ENCODE measurements around the gene RBMX.
"Not testable (repeated sequence)": the region's sequence is repeated elsewhere in the genome, so short reads cannot be mapped to it uniquely, and the experiment has no call there.

Gene RBMX

GRCh38 chrX:136878423-136878822 is 2.1 kb downstream of the RBMX start:
- FAIRE-seq (no peak), DNase-seq (ENCODE audit: insufficient read length, low spot score) (no peak)
- TF ChIP-seq TAF1 (IDR thresholded peaks at IDR 0.05; ENCODE audit: low read depth, low read length) (no peak), POLR2A (IDR thresholded peaks at IDR 0.05; ENCODE audit: low read depth, low read length) (no peak), POU2F2 (IDR thresholded peaks at IDR 0.05; ENCODE audit: low read depth, low read length) (no peak), POLR2AphosphoS5 (IDR thresholded peaks at IDR 0.05; ENCODE audit: low read depth, low read length) (no peak), PAX5 (IDR thresholded peaks at IDR 0.05; ENCODE audit: insufficient read depth, low read length, severe bottlenecking) (no peak), SPI1 (IDR thresholded peaks at IDR 0.05; ENCODE audit: low read depth, low read length) (no peak)

GRCh38 chrX:136874114-136874513 is 6.4 kb downstream of the RBMX start:
- not testable (repeated sequence) for DNase-seq (ENCODE audit: insufficient read length, low spot score); FAIRE-seq

GRCh38 chrX:136873210-136873609 is 7.3 kb downstream of the RBMX start:
- 0 out of 2 replicates have a peak, but pooled peaks have one; percentile 31 for TF ChIP-seq POLR2A (IDR thresholded peaks at IDR 0.05; ENCODE audit: low read depth, low read length)
- not testable (repeated sequence) for DNase-seq (ENCODE audit: insufficient read length, low spot score); FAIRE-seq

GRCh38 chrX:136872091-136872700 is 8.3 kb downstream of the RBMX start:
- TF ChIP-seq POLR2AphosphoS5 (IDR thresholded peaks at IDR 0.05; ENCODE audit: low read depth, low read length): no peak
- DNase-seq (ENCODE audit: insufficient read length, low spot score): no peak
- FAIRE-seq: no peak

GRCh38 chrX:136870064-136870463 is 10.5 kb downstream of the RBMX start:
- peak; percentile 57 for FAIRE-seq
- no peak for TF ChIP-seq POLR2A (IDR thresholded peaks at IDR 0.05; ENCODE audit: low read depth, low read length)
- TF ChIP-seq POU2F2 (IDR thresholded peaks at IDR 0.05; ENCODE audit: low read depth, low read length): no peak
- TF ChIP-seq PAX5 (IDR thresholded peaks at IDR 0.05; ENCODE audit: insufficient read depth, low read length, severe bottlenecking): no peak
- TF ChIP-seq SPI1 (IDR thresholded peaks at IDR 0.05; ENCODE audit: low read depth, low read length): no peak
- no peak for TF ChIP-seq TAF1 (IDR thresholded peaks at IDR 0.05; ENCODE audit: low read depth, low read length)
- no peak for TF ChIP-seq POLR2AphosphoS5 (IDR thresholded peaks at IDR 0.05; ENCODE audit: low read depth, low read length)
- no peak for DNase-seq (ENCODE audit: insufficient read length, low spot score)

- no peak for TF ChIP-seq SPI1 (IDR thresholded peaks at IDR 0.05; ENCODE audit: low read depth, low read length)
- peak; percentile 34; the same call in 1 of the 2 replicates for TF ChIP-seq POLR2A (IDR thresholded peaks at IDR 0.05; ENCODE audit: low read depth, low read length)
- no peak for TF ChIP-seq TAF1 (IDR thresholded peaks at IDR 0.05; ENCODE audit: low read depth, low read length)
- no peak for TF ChIP-seq PAX5 (IDR thresholded peaks at IDR 0.05; ENCODE audit: insufficient read depth, low read length, severe bottlenecking)
- no peak for TF ChIP-seq POU2F2 (IDR thresholded peaks at IDR 0.05; ENCODE audit: low read depth, low read length)
- TF ChIP-seq POLR2AphosphoS5 (IDR thresholded peaks at IDR 0.05; ENCODE audit: low read depth, low read length): peak; percentile 61; the same call in 1 of the 2 replicates
- FAIRE-seq: no peak
Observed at GRCh38 chrX:136868283-136869055, 12.1 kb downstream of the RBMX start.

GRCh38 chrX:136867518-136867917 is 13.0 kb downstream of the RBMX start:
- FAIRE-seq (peak; percentile 87), DNase-seq (ENCODE audit: insufficient read length, low spot score) (no peak)
- TF ChIP-seq POU2F2 (IDR thresholded peaks at IDR 0.05; ENCODE audit: low read depth, low read length): no peak

More at GRCh38 chrX:136868283-136869055, 12.1 kb downstream of the RBMX start:
- no peak for DNase-seq (ENCODE audit: insufficient read length, low spot score)

GRCh38 chrX:136867096-136867491 is 13.4 kb downstream of the RBMX start:
- FAIRE-seq (no peak), DNase-seq (ENCODE audit: insufficient read length, low spot score) (no peak)

GRCh38 chrX:136866337-136867095 is 14.0 kb downstream of the RBMX start:
- DNase-seq (ENCODE audit: insufficient read length, low spot score) (no peak), FAIRE-seq (no peak)
- TF ChIP-seq TAF1 (IDR thresholded peaks at IDR 0.05; ENCODE audit: low read depth, low read length) (no peak), POLR2A (IDR thresholded peaks at IDR 0.05; ENCODE audit: low read depth, low read length) (peak; percentile 44; the same call in 1 of the 2 replicates), POU2F2 (IDR thresholded peaks at IDR 0.05; ENCODE audit: low read depth, low read length) (no peak), POLR2AphosphoS5 (IDR thresholded peaks at IDR 0.05; ENCODE audit: low read depth, low read length) (peak; percentile 59)

More at GRCh38 chrX:136867096-136867491, 13.4 kb downstream of the RBMX start:
- no peak for TF ChIP-seq TAF1 (IDR thresholded peaks at IDR 0.05; ENCODE audit: low read depth, low read length)
- no peak for TF ChIP-seq POLR2A (IDR thresholded peaks at IDR 0.05; ENCODE audit: low read depth, low read length)
- no peak for TF ChIP-seq POLR2AphosphoS5 (IDR thresholded peaks at IDR 0.05; ENCODE audit: low read depth, low read length)
- TF ChIP-seq SPI1 (IDR thresholded peaks at IDR 0.05; ENCODE audit: low read depth, low read length): no peak
- TF ChIP-seq POU2F2 (IDR thresholded peaks at IDR 0.05; ENCODE audit: low read depth, low read length): no peak
- TF ChIP-seq PAX5 (IDR thresholded peaks at IDR 0.05; ENCODE audit: insufficient read depth, low read length, severe bottlenecking): no peak

All from GM12891 (cell line).